GM21825 (cell line): Measurements from ENCODE around the gene PRLR.
A peak's percentile ranks its signal among the peaks of the same experiment; 100 is the strongest.

Source experiments
- ATAC-seq: cut with Tn5 transposase; IDR thresholded peaks from one replicate; pipeline ENCODE4 v1.9.1; 2021; ENCODE audit warnings: mild to moderate bottlenecking, moderate library complexity; ENCODE audit not compliant: unreplicated experiment

Gene PRLR

DNA sequence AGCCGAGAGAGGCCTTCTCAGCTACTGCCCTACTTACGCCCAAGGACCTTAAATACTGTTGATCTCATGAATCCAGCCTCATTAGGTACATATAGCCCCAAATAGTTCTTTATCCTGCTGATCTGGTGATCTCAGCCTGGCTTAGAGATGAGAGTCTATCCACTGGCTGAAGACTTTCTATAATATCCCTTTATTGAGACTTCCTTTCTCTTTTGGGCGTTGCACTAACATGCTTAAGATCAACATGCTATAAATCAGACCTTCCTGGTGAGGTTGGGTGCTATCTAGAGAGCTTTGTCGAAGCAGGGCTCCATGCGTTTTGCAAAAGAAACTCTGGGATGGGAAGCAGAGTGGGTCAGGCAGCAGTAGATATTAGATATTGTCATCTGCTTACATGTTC is 138.6 kb downstream of the PRLR start:
- no peak for ATAC-seq

- ATAC-seq, result peak; percentile 72
These were observed 140.7 kb downstream of the PRLR start for GRCh38 chr5:35089334-35090314.

DNA sequence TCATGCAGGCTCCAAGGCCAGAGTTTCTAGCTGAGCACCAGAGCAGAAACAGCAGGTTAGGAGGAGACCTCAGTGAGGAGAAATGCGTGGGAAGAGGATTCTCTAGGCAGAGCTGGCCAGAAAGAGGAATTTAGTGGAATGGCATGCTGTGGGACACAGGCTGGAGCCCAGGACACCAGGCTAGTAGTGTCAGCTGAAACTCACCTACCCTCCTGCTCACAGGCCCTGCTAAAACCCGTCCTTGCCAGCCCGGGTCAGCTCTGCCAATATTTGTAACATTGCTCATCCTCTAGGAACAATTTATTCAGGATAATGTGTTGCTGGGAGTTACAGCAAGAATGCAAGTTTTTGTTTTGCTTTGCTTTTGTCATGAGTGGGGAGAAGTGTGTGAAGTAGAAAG is 142.3 kb downstream of the PRLR start:
- no peak for ATAC-seq

GRCh38 chr5:35083150-35083549 is 147.1 kb downstream of the PRLR start:
- ATAC-seq, result no peak

DNA sequence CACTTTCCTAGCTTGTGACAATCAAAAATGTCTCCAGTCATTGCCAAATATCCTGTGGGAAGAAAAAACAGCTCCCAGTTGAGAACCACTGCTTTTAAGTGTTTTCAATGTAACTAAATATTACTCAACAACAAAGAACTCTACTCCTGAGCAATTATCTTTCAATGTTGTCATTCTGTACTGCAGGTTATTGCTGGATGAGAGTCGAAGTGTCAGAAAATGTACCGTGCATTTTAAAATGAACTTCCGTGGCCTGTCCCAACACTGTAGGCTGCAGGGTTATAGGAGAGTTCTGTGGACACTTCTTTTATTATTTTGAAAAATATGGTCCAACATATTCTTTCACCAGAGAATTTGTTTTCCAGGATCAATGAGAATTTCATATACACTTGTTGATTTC is 147.8 kb downstream of the PRLR start:
- no peak for ATAC-seq

- ATAC-seq, result no peak
These were observed 149.2 kb downstream of the PRLR start for GRCh38 chr5:35081134-35081533.

GRCh38 chr5:35073160-35073559 is 157.1 kb downstream of the PRLR start:
- ATAC-seq, result no peak

DNA sequence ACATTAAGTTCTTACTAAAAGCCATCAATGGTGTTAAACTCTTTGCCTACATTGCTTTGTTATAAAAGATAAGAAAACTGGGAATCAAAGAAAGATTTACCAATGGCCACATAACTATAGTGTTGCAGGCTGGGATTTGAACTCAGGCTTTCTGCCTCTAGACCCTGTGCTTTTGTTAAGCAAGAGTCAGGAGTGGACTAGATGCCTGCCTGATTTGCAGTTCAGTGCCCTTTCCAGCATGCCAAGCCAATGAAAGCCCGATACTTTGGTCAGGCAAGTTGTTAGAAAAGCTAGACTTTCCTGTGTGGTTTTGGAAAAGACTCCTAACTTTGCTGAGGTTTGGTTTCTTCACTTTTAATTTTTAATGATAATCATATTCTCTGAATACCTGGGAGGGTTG is 161.1 kb downstream of the PRLR start:
- ATAC-seq, result no peak

GRCh38 chr5:35067985-35068384 is 162.3 kb downstream of the PRLR start:
- ATAC-seq, result no peak

- ATAC-seq, result peak; percentile 88
These were observed 164.0 kb downstream of the PRLR start for GRCh38 chr5:35066260-35066795.

DNA sequence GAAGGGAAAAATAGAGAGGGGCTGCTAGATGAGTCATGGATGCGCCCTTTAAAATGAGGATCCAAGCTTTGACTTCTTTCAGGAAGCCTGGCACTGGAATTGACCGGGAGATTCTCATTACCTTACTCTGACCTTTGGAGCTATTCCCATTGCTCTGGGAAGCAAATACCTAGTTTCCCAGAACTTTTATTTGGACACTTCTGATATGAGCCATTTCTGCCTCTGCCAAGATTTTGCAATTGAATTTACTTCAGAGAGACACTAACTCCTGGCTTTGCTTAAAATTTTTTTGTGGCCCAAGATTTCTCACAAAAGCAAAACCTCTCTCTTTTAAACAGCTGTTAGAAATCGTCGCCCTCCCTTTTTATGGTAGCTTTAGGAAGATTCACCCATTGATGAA is 166.9 kb downstream of the PRLR start:
- no peak for ATAC-seq

GRCh38 chr5:35061211-35061770 is 169.0 kb downstream of the PRLR start:
- ATAC-seq, result no peak

DNA sequence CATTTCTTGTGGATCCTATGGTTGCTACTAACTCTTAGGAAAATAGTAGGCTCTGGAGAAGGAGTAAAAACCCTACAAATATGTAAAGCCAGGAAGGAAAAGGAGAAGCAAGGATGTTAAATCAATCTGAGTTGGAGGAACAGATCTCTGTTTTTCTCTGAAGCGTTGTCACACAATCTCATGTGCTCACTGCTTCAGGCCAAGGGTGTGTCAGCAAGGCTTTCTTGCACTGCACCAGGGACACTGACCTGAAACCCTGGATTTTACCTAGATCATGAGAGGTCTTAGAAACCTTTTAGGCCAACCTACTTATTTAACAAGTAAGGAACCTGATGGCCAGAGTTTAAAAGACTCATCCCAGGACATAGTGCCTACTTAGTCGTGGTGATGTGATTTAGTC is 170.1 kb downstream of the PRLR start:
- no peak for ATAC-seq

GRCh38 chr5:35059251-35059650 is 171.0 kb downstream of the PRLR start:
- no peak for ATAC-seq

DNA sequence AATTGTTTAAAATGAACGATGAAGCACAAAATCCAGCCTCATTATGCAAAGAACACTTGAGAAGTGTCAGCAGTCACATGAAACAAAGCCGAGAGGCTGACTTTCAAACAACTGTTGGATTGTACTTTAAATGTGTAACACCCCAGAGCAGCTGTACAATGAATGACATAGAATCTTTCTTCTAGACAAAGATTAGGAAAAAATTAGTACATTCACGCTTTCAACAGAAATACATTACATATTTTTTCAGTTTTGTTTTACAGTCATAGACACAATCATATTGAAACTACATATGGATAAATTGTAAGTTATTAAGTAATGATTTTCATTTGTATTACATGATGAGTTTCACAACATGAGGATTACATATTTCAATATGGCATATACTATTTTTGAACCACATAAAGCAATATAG is 171.9 kb downstream of the PRLR start:
- peak; percentile 87 for ATAC-seq

DNA sequence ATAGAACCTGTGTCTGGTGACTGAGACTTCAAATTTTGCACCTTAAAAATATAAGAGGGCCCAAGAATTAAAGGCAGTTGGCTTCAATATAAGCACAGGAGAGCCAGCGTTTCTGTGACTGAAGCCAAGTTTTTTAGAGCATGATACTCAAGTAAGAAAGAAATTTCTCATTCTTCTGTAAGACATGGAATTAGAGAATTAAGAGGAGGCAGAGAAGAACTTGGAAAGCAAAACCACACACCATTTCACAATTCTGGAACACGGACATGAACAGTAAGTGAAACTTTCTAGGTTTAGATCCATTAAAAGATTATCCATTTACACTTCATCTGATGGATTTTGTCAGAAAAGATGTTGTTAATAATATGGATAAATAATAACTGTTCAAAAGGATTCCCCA is 173.6 kb downstream of the PRLR start:
- ATAC-seq, result no peak

DNA sequence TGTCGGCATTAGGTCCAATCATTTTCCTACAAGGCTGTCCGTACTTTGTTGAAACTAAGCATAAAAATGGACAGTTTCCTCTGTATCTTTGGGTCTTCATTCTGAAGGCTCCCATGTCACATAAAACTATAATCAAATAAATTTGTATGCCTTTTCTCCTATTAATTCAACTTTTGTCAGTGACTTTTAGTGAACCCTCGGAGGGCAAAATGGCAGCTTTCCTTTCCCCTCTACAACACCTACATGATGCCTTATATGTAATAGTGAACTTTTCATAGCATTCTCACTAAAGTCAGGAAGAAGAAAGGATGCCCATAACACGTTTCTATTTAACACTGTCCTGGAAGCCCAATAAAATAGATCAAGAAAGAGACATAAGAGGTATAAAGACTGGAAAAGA is 177.4 kb downstream of the PRLR start:
- ATAC-seq, result no peak

DNA sequence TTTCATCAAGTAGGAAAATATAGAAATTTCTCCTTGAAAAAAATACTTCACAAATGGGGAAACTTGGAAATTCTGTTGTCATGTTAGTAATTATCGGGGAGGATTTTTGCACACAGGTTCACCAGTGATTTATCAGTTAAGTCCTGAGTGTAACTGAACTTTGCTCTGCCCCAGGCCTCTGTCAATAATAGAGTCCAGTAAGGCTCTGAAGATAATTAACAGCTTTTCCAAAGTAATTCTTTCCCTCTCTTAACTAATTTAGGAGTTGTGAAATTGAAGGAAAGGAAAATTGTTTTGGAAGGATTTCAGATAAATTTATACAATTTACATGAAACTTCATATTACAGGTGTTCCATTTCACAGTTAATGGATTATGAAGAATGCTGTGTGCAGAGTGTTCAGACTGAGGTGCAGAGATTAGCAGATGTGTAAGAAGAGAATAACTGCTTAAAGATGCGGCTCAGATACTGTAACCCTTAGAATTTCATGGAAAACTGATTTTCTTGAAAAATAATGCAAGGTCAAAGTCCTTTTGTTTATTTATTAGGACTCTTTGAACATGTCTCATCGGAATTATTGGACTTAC is 179.7 kb downstream of the PRLR start:
- ATAC-seq, result no peak

DNA sequence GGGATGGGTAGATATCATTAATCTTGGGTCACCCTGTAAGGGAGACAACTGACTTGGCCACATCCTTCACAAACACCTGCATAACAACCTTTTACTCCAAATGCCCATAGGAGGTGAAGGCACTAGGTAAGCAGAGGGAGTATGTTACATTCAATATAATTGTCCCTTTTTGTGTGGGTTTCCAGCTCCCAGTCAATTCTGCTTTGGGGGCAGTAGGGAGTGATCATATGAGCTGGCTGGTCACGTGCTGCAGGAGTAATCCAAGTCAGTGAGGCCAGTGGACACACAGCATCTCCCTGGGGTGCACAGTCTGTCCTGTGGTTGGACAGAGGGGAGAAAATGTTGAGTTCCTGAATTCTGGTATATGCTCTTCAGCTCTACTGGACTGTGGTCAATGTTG is 181.4 kb downstream of the PRLR start:
- no peak for ATAC-seq

DNA sequence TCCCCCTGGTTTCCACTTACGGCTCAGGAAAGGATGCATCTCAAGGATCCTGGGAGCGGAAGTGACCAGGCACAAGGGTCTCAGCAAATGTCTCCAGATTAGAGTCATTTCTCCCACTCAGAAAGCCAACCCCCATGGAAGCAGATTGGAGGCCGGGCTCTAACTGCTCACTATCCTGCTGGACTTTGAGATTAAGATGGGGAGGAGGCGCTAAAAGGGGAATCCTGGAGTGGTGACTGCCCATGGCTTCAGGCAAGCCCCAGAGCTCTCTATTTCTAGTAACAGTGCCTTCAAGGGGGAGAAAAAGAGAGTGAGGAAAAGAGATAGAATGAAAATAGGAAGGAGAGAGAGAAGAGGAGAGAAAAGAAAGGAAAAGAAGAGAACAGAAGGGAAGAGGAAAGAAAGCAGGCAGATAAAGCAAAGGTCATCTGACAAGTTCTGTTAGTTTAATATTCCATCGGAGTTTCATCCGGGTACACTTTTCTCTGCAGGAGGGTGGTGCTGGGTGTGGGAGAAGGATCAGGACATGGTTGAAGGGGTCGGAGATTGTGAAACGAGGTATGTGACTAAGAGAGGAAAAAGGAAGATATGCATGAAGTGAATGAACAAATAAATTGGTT is 182.4 kb downstream of the PRLR start, which contains the start of gene AGXT2:
TSS of gene AGXT2 (minus strand) at position 165 of the 620 bp plus-strand sequence. CDS start at position 108, 57 bp downstream.
- no peak for ATAC-seq

DNA sequence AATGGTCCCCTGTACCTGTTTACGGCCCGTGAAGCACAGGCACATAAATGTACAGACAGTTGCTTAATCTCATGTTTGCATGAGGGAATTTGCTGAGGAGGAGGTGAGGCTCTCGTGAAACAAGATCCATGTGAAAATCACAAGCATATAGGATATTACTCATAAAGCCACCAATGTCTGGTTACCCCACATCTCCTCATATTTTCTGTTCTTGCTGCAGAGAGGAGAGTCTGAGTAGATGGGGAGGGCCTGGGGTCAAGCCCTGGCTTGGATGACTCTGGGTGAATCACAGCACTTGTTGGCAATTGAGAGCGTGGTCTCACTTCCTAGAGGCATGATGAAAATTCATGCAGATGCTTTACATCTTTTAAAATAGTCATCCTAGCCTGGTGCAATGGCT is 183.5 kb downstream of the PRLR start:
- ATAC-seq, result no peak
